Spinal cord (tissue), 10 donors: ENCODE measurements around the gene OR52R1. TPM values are rescaled to one million over a fixed set of nuclear protein-coding genes. Genes with fewer than 3 reads are reported as not detected.

Experiments used
- DNase-seq, 6 donors: peaks; one replicate each; pipeline versions ENCODE4 v3.0.0 to v3.0.0-alpha.2; 2013 to 2015; ENCODE audit warnings: low spot score in 6 of 6, low read depth in 4 of 6
- H3K27ac ChIP-seq: one replicate; pipeline ENCODE4 v1.5.1; 2013; ENCODE audit warnings: low read depth, low read length, control low read depth
- H3K27me3 ChIP-seq: one replicate; pipeline ENCODE4 v1.6.1; 2013; ENCODE audit warnings: low read length; ENCODE audit not compliant: control insufficient read depth, insufficient read depth
- H3K36me3 ChIP-seq: one replicate; pipeline ENCODE4 v1.6.1; 2013; ENCODE audit warnings: low read length; ENCODE audit not compliant: control insufficient read depth, insufficient read depth
- H3K4me1 ChIP-seq: one replicate; pipeline ENCODE4 v1.6.1; 2013; ENCODE audit warnings: low read length; ENCODE audit not compliant: control insufficient read depth, insufficient read depth
- H3K4me3 ChIP-seq: one replicate; pipeline ENCODE4 v1.5.1; 2013; ENCODE audit warnings: low read depth, low read length, control low read depth
- H3K9me3 ChIP-seq: one replicate; pipeline ENCODE4 v1.6.1; 2013; ENCODE audit warnings: low read length; ENCODE audit not compliant: control insufficient read depth, insufficient read depth
- WGBS: methylation state at CpG from one replicate; pipeline ENCODE4 v1.1.5; 2013; ENCODE audit warnings: missing lambda C conversion rate; ENCODE audit not compliant: insufficient coverage; 5-methylcytosine and 5-hydroxymethylcytosine counted together
- long read RNA-seq, 4 donors: transcript quantifications; one replicate each; lab custom pipeline, GENCODE V29; 2026
- polyA plus RNA-seq, 2 donors: library from polyadenylated mRNA; unstranded; fragments of 120-200 nt; gene quantifications; one replicate each; pipeline ENCODE4 v1.2.1, GENCODE V29; 2013; ENCODE audit not compliant: insufficient read length in 2 of 2
- total RNA-seq, 2 donors: library from RNA; depleted of rRNA in 1 of 2; stranded (reverse); fragments of 120-200 nt in 1 of 2; fragments of >200 nt in 1 of 2; gene quantifications; one replicate each; pipeline versions ENCODE4 v1.2.3 to v1.2.4, GENCODE V29; 2013 to 2014
- donor health status: healthy.

The OR52R1 gene
- total RNA-seq (not detected), polyA plus RNA-seq (not detected)
- long read RNA-seq, donor 1 = 0 reads
- long read RNA-seq, donor 2 = 0 reads
- long read RNA-seq, donor 3 = 0 reads
- long read RNA-seq, donor 4 = 0 reads

GRCh38 chr11:4804280-4804679 is at the start of gene OR52R1:
Gene OR52R1 (minus strand): TSS chr11:4804380. CDS start chr11:4804380, 0 bp downstream.
- no peak for DNase-seq
- Histone ChIP-seq H3K4me3 (no peak within 1 kb of the TSS), H3K27me3 (no peaks in the 10 kb centered on the region), H3K4me1 (no peaks in the 10 kb centered on the region), H3K36me3 (no peaks in the 10 kb centered on the region), H3K27ac (no peak within 1 kb of the TSS), H3K9me3 (no peaks in the 10 kb centered on the region)
- 89% methylated on average over 1 of the region's 3 CpGs for WGBS

GRCh38 chr11:4851033-4851432 is 46.9 kb upstream of the OR52R1 start:
- Histone ChIP-seq H3K27ac (no peak overlapping the region), H3K9me3 (no peaks in the 10 kb centered on the region), H3K4me3 (no peak overlapping the region), H3K36me3 (no peaks in the 10 kb centered on the region), H3K4me1 (no peaks in the 10 kb centered on the region), H3K27me3 (no peaks in the 10 kb centered on the region)
- 27% methylated on average over 4 of the region's 4 CpGs for WGBS
- DNase-seq = peak in 2 of 6 donors; percentile 5 to 42

GRCh38 chr11:4848908-4849532 is 44.8 kb upstream of the OR52R1 start, which contains the start of gene OR51S1:
Gene OR51S1 (minus strand): TSS chr11:4849208. CDS start chr11:4849208, 0 bp downstream.
- Histone ChIP-seq H3K27me3 (no peaks in the 10 kb centered on the region), H3K36me3 (no peaks in the 10 kb centered on the region), H3K4me3 (no peak within 1 kb of the TSS), H3K9me3 (no peaks in the 10 kb centered on the region), H3K27ac (no peak within 1 kb of the TSS), H3K4me1 (no peaks in the 10 kb centered on the region)
- no peak for DNase-seq
- WGBS = 82% methylated on average over 5 of the region's 9 CpGs

- H3K4me3 ChIP-seq = no peak overlapping the region
- 100% methylated on average over 1 of the region's 2 CpGs for WGBS
- no peaks in the 10 kb centered on the region for H3K4me1 ChIP-seq
- no peaks in the 10 kb centered on the region for H3K36me3 ChIP-seq
- no peaks in the 10 kb centered on the region for H3K9me3 ChIP-seq
- no peaks in the 10 kb centered on the region for H3K27me3 ChIP-seq
- H3K27ac ChIP-seq = no peak overlapping the region
- no peak for DNase-seq
Observed at GRCh38 chr11:4839851-4840549, 35.8 kb upstream of the OR52R1 start.

- H3K36me3 ChIP-seq = no peaks in the 10 kb centered on the region
- H3K27ac ChIP-seq = no peak overlapping the region
- H3K9me3 ChIP-seq = no peaks in the 10 kb centered on the region
- DNase-seq = no peak
- H3K4me1 ChIP-seq = no peaks in the 10 kb centered on the region
- no peak overlapping the region for H3K4me3 ChIP-seq
- no peaks in the 10 kb centered on the region for H3K27me3 ChIP-seq
- 75% methylated on average over 2 of the region's 2 CpGs for WGBS
Observed at GRCh38 chr11:4830909-4831308, 26.7 kb upstream of the OR52R1 start.

- WGBS = no CpG with 5 or more reads among the region's 1 CpG
- DNase-seq = no peak
- H3K27me3 ChIP-seq = no peaks in the 10 kb centered on the region
Observed at GRCh38 chr11:4830346-4830745, 26.2 kb upstream of the OR52R1 start.

GRCh38 chr11:4826425-4826824 is 22.2 kb upstream of the OR52R1 start:
- no peaks in the 10 kb centered on the region for H3K27me3 ChIP-seq
- no peaks in the 10 kb centered on the region for H3K9me3 ChIP-seq
- peak in 1 of 6 donors; percentile 44 for DNase-seq
- H3K4me1 ChIP-seq = no peaks in the 10 kb centered on the region
- H3K36me3 ChIP-seq = no peaks in the 10 kb centered on the region
- H3K27ac ChIP-seq = no peak overlapping the region
- no peak overlapping the region for H3K4me3 ChIP-seq

More at GRCh38 chr11:4830346-4830745, 26.2 kb upstream of the OR52R1 start:
- no peak overlapping the region for H3K27ac ChIP-seq
- no peaks in the 10 kb centered on the region for H3K4me1 ChIP-seq
- no peak overlapping the region for H3K4me3 ChIP-seq
- H3K9me3 ChIP-seq = no peaks in the 10 kb centered on the region
- no peaks in the 10 kb centered on the region for H3K36me3 ChIP-seq

- Histone ChIP-seq H3K36me3 (no peaks in the 10 kb centered on the region), H3K27ac (no peak overlapping the region), H3K27me3 (no peaks in the 10 kb centered on the region), H3K9me3 (no peaks in the 10 kb centered on the region), H3K4me3 (no peak overlapping the region), H3K4me1 (no peaks in the 10 kb centered on the region)
- DNase-seq = no peak
Observed at GRCh38 chr11:4825132-4825531, 21.0 kb upstream of the OR52R1 start.

- Histone ChIP-seq H3K27me3 (no peaks in the 10 kb centered on the region), H3K27ac (no peak within 1 kb of the TSS), H3K4me3 (no peak within 1 kb of the TSS), H3K9me3 (no peaks in the 10 kb centered on the region), H3K4me1 (no peaks in the 10 kb centered on the region), H3K36me3 (no peaks in the 10 kb centered on the region)
- WGBS = no CpG with 5 or more reads among the region's 1 CpG
- DNase-seq = peak in 1 of 6 donors; percentile 40
Observed at GRCh38 chr11:4821021-4821420, 16.8 kb upstream of the OR52R1 start, which contains the start of gene OR51F2. Gene OR51F2 (plus strand): TSS chr11:4821321. CDS start chr11:4821422, 101 bp downstream.

GRCh38 chr11:4809246-4809645 is 5.1 kb upstream of the OR52R1 start:
- Histone ChIP-seq H3K9me3 (no peaks in the 10 kb centered on the region), H3K4me1 (no peaks in the 10 kb centered on the region), H3K4me3 (no peak overlapping the region), H3K27ac (no peak overlapping the region), H3K36me3 (no peaks in the 10 kb centered on the region), H3K27me3 (no peaks in the 10 kb centered on the region)
- WGBS = no CpG with 5 or more reads among the region's 2 CpGs
- peak in 1 of 6 donors; percentile 16 for DNase-seq
